ENCODE measurements around the gene TXNDC5. TPM values are rescaled to one million over a fixed set of nuclear protein-coding genes. Genes with fewer than 3 reads are reported as not detected.

The TXNDC5 gene
- polyA plus RNA-seq, 3 donors, result 12.6 to 33.5 (median 21.2) TPM

- Mint-ChIP-seq H3K9me3 (peaks cover 0 to 5% (median 2%) of the 10 kb centered on the region in 7 donors), H3K4me3 (no peak overlapping the region), H3K36me3 (no peaks in the 10 kb centered on the region), H3K27ac (no peak overlapping the region), H3K27me3 (ENCODE audit: low read depth in 3 of 3) (peaks cover 0 to 2% (median under 1%) of the 10 kb centered on the region in 3 donors), H3K4me1 (peaks cover 18% of the 10 kb centered on the region)
- H3K36me3 ChIP-seq (replicated peaks in 1 of 2; ENCODE audit: control insufficient read depth in 1 of 2, insufficient read depth in 2 of 2, low read length in 2 of 2), result no peaks in the 10 kb centered on the region
- no peaks in the 10 kb centered on the region for H3K9me3 ChIP-seq (replicated peaks in 1 of 2; ENCODE audit: control insufficient read depth in 1 of 2, insufficient read depth in 1 of 2, low read length in 2 of 2)
- WGBS (ENCODE audit: insufficient coverage), result 89% methylated on average over 5 of the region's 11 CpGs
- H3K9ac ChIP-seq (ENCODE audit: insufficient read depth, low read length, poor library complexity, severe bottlenecking), result no peak overlapping the region
- H4K20me1 ChIP-seq (ENCODE audit: insufficient read depth, low read length), result no peaks in the 10 kb centered on the region
- H2AFZ ChIP-seq (ENCODE audit: insufficient read depth, low read depth, low read length, poor library complexity, severe bottlenecking), result no peak overlapping the region
- H3K27ac ChIP-seq (ENCODE audit: low read depth in 1 of 2, low read length in 2 of 2), result peak overlapping the region in 1 of 2 donors; percentile 44
- intact Hi-C loops (cut with micrococcal nuclease), result no loop called here
- TF ChIP-seq CTCF (IDR thresholded peaks at IDR 0.05), result no peak
- peaks cover 13 to 21% of the 10 kb centered on the region in 2 donors for H3K4me1 ChIP-seq (ENCODE audit: control insufficient read depth in 1 of 2, insufficient read depth in 2 of 2, low read length in 2 of 2)
- no peak for DNase-seq
- no peaks in the 10 kb centered on the region for H3K79me2 ChIP-seq (ENCODE audit: insufficient read depth, low read length)
- no peaks in the 10 kb centered on the region for H3K27me3 ChIP-seq (ENCODE audit: control insufficient read depth in 2 of 2, insufficient read depth in 2 of 2, low read length in 2 of 2)
- H3K4me2 ChIP-seq (replicated peaks; ENCODE audit: extremely low read depth, low read length, poor library complexity, severe bottlenecking), result peak overlapping the region; percentile 6
- no peak overlapping the region for H3K4me3 ChIP-seq (replicated peaks in 1 of 3; ENCODE audit: low read depth in 2 of 3, low read length in 3 of 3)
These were observed 28.7 kb upstream of the TXNDC5 start for GRCh38 chr6:7939184-7939863.

- Mint-ChIP-seq H3K27me3 (ENCODE audit: low read depth in 3 of 3) (peaks cover 0 to 2% (median 0%) of the 10 kb centered on the region in 3 donors), H3K4me3 (peak overlapping the region in 1 of 2 donors; percentile 42), H3K9me3 (peaks cover 0 to 2% (median 2%) of the 10 kb centered on the region in 7 donors), H3K27ac (peak overlapping the region in 6 of 7 donors; percentile 9 to 87 (median 83)), H3K36me3 (no peaks in the 10 kb centered on the region), H3K4me1 (peaks cover 18% of the 10 kb centered on the region)
- H3K4me3 ChIP-seq (replicated peaks in 1 of 3; ENCODE audit: low read depth in 2 of 3, low read length in 3 of 3), result no peak overlapping the region
- peaks cover 13 to 21% of the 10 kb centered on the region in 2 donors for H3K4me1 ChIP-seq (ENCODE audit: control insufficient read depth in 1 of 2, insufficient read depth in 2 of 2, low read length in 2 of 2)
- H3K9ac ChIP-seq (ENCODE audit: insufficient read depth, low read length, poor library complexity, severe bottlenecking), result no peak overlapping the region
- DNase-seq, result peak in 2 of 3 donors; percentile 12 to 31
- intact Hi-C loops (cut with micrococcal nuclease), result no loop called here
- H3K79me2 ChIP-seq (ENCODE audit: insufficient read depth, low read length), result no peaks in the 10 kb centered on the region
- H3K27ac ChIP-seq (ENCODE audit: low read depth in 1 of 2, low read length in 2 of 2), result peak overlapping the region; percentile 34 to 44
- H3K9me3 ChIP-seq (replicated peaks in 1 of 2; ENCODE audit: control insufficient read depth in 1 of 2, insufficient read depth in 1 of 2, low read length in 2 of 2), result no peaks in the 10 kb centered on the region
- peak overlapping the region; percentile 51 for H2AFZ ChIP-seq (ENCODE audit: insufficient read depth, low read depth, low read length, poor library complexity, severe bottlenecking)
- WGBS (ENCODE audit: insufficient coverage), result 0% methylated on average over 1 of the region's 4 CpGs
- H3K4me2 ChIP-seq (replicated peaks; ENCODE audit: extremely low read depth, low read length, poor library complexity, severe bottlenecking), result peak overlapping the region; percentile 6
- H4K20me1 ChIP-seq (ENCODE audit: insufficient read depth, low read length), result no peaks in the 10 kb centered on the region
- H3K36me3 ChIP-seq (replicated peaks in 1 of 2; ENCODE audit: control insufficient read depth in 1 of 2, insufficient read depth in 2 of 2, low read length in 2 of 2), result no peaks in the 10 kb centered on the region
- no peaks in the 10 kb centered on the region for H3K27me3 ChIP-seq (ENCODE audit: control insufficient read depth in 2 of 2, insufficient read depth in 2 of 2, low read length in 2 of 2)
- TF ChIP-seq CTCF (IDR thresholded peaks at IDR 0.05), result no peak
These were observed 28.1 kb upstream of the TXNDC5 start for GRCh38 chr6:7938562-7939183.
